ENCODE results near the gene ALDH1L1. TPM values are rescaled to one million over a fixed set of nuclear protein-coding genes. Genes with fewer than 3 reads are reported as not detected.

The ALDH1L1 gene
- total and polyA plus RNA-seq, 2 of the 8 experiments (the other 6 are each of a cell fraction or from before 2014, with no cell fraction given): 0.98 to 1.6 TPM

GRCh38 chr3:126070146-126070545, 110.2 kb downstream of the ALDH1L1 start:
- CTCF ChIA-PET (ENCODE audit: partially characterized antibody): interaction anchor here (0.9 to 1.1 kb wide), 2 partner anchors 33 to 64 kb away, joined by 3 to 5 read pairs; no protein-coding TSS in a partner anchor
- TF ChIP-seq RNF2 (IDR thresholded peaks at IDR 0.05; ENCODE audit: borderline replicate concordance, low read depth, low read length, missing control alignments, poor library complexity, severe bottlenecking) (no peak), TBP (IDR thresholded peaks at IDR 0.05; ENCODE audit: low read depth, low read length) (no peak), POU5F1 (IDR thresholded peaks at IDR 0.05; ENCODE audit: low read depth, low read length) (no peak)
- no peaks in the 10 kb centered on the region for H3K9me3 ChIP-seq (ENCODE audit: insufficient read depth in 2 of 2, low read depth in 1 of 2, low read length in 1 of 2)

More at GRCh38 chr3:126070146-126070545, 110.2 kb downstream of the ALDH1L1 start:
- Histone ChIP-seq H3K18ac (ENCODE audit: extremely low read depth, low read length) (no peak overlapping the region), H3K9ac (replicated peaks in 1 of 4; ENCODE audit: extremely low read depth in 1 of 4, low read depth in 3 of 4, low read length in 3 of 4) (no peak overlapping the region), H3K4me2 (ENCODE audit: insufficient read depth in 1 of 2, low read depth in 2 of 2, low read length in 2 of 2) (no peak overlapping the region), H2BK20ac (ENCODE audit: low read length) (no peak overlapping the region), H4K91ac (replicated peaks; ENCODE audit: insufficient read length, low read length) (no peak overlapping the region), H4K5ac (ENCODE audit: insufficient read length, low read depth, low read length) (no peak overlapping the region), H2AK5ac (ENCODE audit: low read depth, low read length) (no peak overlapping the region), H3K4ac (replicated peaks; ENCODE audit: insufficient read length, low read depth, low read length) (no peak overlapping the region), H2BK15ac (ENCODE audit: low read length) (no peak overlapping the region), H3K23ac (ENCODE audit: insufficient read length) (no peak overlapping the region), H3K36me3 (ENCODE audit: control insufficient read depth in 2 of 4, insufficient read depth in 4 of 4, low read length in 3 of 4) (no peaks in the 10 kb centered on the region), H2BK5ac (ENCODE audit: low read depth, low read length) (no peak overlapping the region), H3K27ac (ENCODE audit: low read depth, low read length) (no peak overlapping the region), H4K8ac (ENCODE audit: extremely low read depth, insufficient read depth, low read length) (no peak overlapping the region), H2BK12ac (ENCODE audit: low read depth, low read length) (no peak overlapping the region), H3K4me1 (replicated peaks in 1 of 4; ENCODE audit: control insufficient read depth in 3 of 4, insufficient read depth in 4 of 4, low read length in 3 of 4) (no peaks in the 10 kb centered on the region), H3K79me1 (ENCODE audit: low read depth, low read length) (no peaks in the 10 kb centered on the region; the same call in 1 of the 2 replicates), H3K56ac (replicated peaks; ENCODE audit: insufficient read length, low read depth, low read length) (no peak overlapping the region), H3K79me2 (ENCODE audit: control insufficient read depth in 1 of 2, insufficient read depth in 2 of 2, low read length in 2 of 2) (no peaks in the 10 kb centered on the region), H3K14ac (ENCODE audit: insufficient read length) (no peak overlapping the region), H2AFZ (ENCODE audit: low read length) (no peak overlapping the region), H3K4me3 (ENCODE audit: extremely low read depth in 1 of 4, insufficient read depth in 2 of 4, low read depth in 3 of 4, low read length in 4 of 4) (no peak overlapping the region), H4K20me1 (replicated peaks in 1 of 2; ENCODE audit: control insufficient read depth in 1 of 2, insufficient read depth in 2 of 2, low read length in 2 of 2) (peaks cover 0 to 2% of the 10 kb centered on the region in 2 experiments), H3K27me3 (replicated peaks in 1 of 4; ENCODE audit: control insufficient read depth in 3 of 4, extremely low read depth in 1 of 4, insufficient read depth in 3 of 4, low read length in 3 of 4) (no peaks in the 10 kb centered on the region), H3K23me2 (ENCODE audit: low read depth, low read length) (no peaks in the 10 kb centered on the region), H2BK120ac (replicated peaks; ENCODE audit: low read depth, low read length) (no peak overlapping the region)
- WGBS, 2 experiments (ENCODE audit: extremely low coverage in 1 of 2, insufficient coverage in 1 of 2, insufficient read length in 1 of 2, insufficient replicate concordance in 2 of 2, low coverage in 1 of 2, low lambda C conversion rate in 2 of 2, missing lambda C conversion rate in 1 of 2): 80% methylated on average over 10 of the region's 10 CpGs; no CpG with 5 or more reads in 1 of the 2 experiments
- DNase-seq (ENCODE audit: low read depth in 1 of 2, low spot score in 2 of 2) (no peak), FAIRE-seq (no peak)
- POLR2A ChIA-PET (ENCODE audit: partially characterized antibody): no interaction called here
